IPS-20b (cell line): ENCODE measurements around the gene DDX3X.

Experiments
- H3K27ac ChIP-seq: one replicate; pipeline ENCODE4 v1.5.1; 2013; ENCODE audit warnings: low read length
- H3K27me3 ChIP-seq: 2 replicates; pipeline ENCODE4 v1.6.1; 2013; ENCODE audit warnings: mild to moderate bottlenecking, low read length, inconsistent platforms; ENCODE audit not compliant: insufficient read depth
- H3K36me3 ChIP-seq: 2 replicates; pipeline ENCODE4 v1.6.1; 2013; ENCODE audit warnings: low read depth, mild to moderate bottlenecking, inconsistent platforms, low read length, moderate library complexity; ENCODE audit not compliant: insufficient read depth
- H3K4me1 ChIP-seq: 2 replicates; pipeline ENCODE4 v1.6.1; 2013; ENCODE audit warnings: mild to moderate bottlenecking, control low read depth, inconsistent platforms, low read length, moderate library complexity; ENCODE audit not compliant: insufficient read depth
- H3K4me3 ChIP-seq: 2 replicates; pipeline ENCODE4 v1.5.1; 2013; ENCODE audit warnings: mild to moderate bottlenecking, low read length, inconsistent platforms
- H3K9ac ChIP-seq: 2 replicates; pipeline ENCODE4 v1.6.1; 2013; ENCODE audit warnings: low read depth, mild to moderate bottlenecking, inconsistent platforms, low read length, moderate library complexity
- H3K9me3 ChIP-seq: 2 replicates; pipeline ENCODE4 v1.6.1; 2013; ENCODE audit warnings: mild to moderate bottlenecking, low read depth, low read length, inconsistent platforms; ENCODE audit not compliant: insufficient read depth

Gene DDX3X

GRCh38 chrX:41329101-41329500, 4.9 kb upstream of the DDX3X start:
- no peaks in the 10 kb centered on the region for H3K9me3 ChIP-seq
- H3K27ac ChIP-seq = no peak overlapping the region
- peaks cover 5% of the 10 kb centered on the region; the same call in 1 of the 2 replicates for H3K27me3 ChIP-seq

DNA sequence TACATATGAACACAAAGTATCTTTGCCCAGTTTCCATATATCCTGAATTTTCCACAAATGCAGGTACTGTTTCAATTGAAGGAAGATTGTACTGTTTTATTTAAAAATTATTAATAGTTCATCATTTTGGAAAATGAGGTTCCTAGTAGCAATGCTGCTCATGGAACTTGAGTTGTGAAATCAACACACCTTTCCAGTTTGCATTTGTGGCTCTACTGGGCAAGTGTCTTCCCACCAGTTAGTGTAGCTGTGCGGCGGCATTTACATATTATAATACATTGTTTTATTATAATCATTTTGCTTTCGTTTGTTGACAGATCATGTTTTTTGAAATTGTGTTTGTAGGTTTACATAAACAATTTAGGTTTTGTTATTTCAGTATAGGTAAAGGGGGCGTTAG, 2.0 kb upstream of the DDX3X start:
- Histone ChIP-seq H3K27me3 (peaks cover 5% of the 10 kb centered on the region; the same call in 1 of the 2 replicates), H3K9me3 (no peaks in the 10 kb centered on the region), H3K9ac (peak overlapping the region; percentile 83; the same call in 1 of the 2 replicates), H3K4me1 (peaks cover 13% of the 10 kb centered on the region; the same call in 1 of the 2 replicates), H3K36me3 (peaks cover 11% of the 10 kb centered on the region; the same call in 1 of the 2 replicates), H3K27ac (no peak overlapping the region), H3K4me3 (peak overlapping the region; percentile 70)

More at GRCh38 chrX:41329101-41329500, 4.9 kb upstream of the DDX3X start:
- H3K9ac ChIP-seq = no peak overlapping the region
- no peaks in the 10 kb centered on the region for H3K36me3 ChIP-seq
- H3K4me1 ChIP-seq = peaks cover 13% of the 10 kb centered on the region; the same call in 1 of the 2 replicates
- no peak overlapping the region for H3K4me3 ChIP-seq

DNA sequence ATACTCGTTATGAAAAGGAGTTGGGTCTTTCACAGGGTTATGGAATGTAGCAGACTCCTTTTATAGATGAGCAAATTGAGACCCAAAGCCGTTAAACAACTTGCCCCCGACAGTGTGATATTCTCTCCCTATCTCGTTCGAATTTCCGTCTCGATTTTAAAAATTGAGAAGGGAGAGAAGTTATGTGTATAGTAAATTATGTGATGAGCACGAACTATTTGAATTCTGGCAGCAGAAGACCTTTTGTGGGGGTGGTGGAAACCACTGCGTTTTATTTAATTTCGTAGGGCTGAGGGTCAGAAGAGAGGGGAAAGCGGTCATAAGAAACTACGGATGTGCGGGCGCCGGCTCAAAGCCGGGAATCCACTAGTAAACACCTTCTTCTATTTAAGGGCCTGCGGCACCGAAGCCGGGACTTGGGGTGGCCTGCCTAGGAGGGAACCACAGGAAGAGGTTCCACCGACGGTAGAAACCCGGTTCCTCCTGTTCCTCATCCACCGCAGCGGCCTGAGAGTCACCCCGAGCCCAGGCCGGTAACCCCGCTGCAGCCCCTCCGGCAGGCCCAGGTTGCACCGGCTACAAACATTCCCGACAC, 1.5 kb upstream of the DDX3X start:
- H3K27ac ChIP-seq = peak overlapping the region; percentile 28

GRCh38 chrX:41333003-41333743, 789 bp upstream of the DDX3X start:
- Histone ChIP-seq H3K9ac (peak overlapping the region; percentile 100), H3K27ac (peak overlapping the region; percentile 98), H3K9me3 (no peaks in the 10 kb centered on the region), H3K4me1 (peaks cover 13% of the 10 kb centered on the region; the same call in 1 of the 2 replicates), H3K4me3 (peak overlapping the region; percentile 95), H3K36me3 (peaks cover 23% of the 10 kb centered on the region), H3K27me3 (peaks cover 5% of the 10 kb centered on the region; the same call in 1 of the 2 replicates)

More for the DNA sequence above, 1.5 kb upstream of the DDX3X start:
- H3K4me3 ChIP-seq = peak overlapping the region; percentile 70
- peaks cover 13% of the 10 kb centered on the region; the same call in 1 of the 2 replicates for H3K4me1 ChIP-seq
- peaks cover 16% of the 10 kb centered on the region; the same call in 1 of the 2 replicates for H3K36me3 ChIP-seq
- no peaks in the 10 kb centered on the region for H3K9me3 ChIP-seq
- H3K9ac ChIP-seq = peak overlapping the region; percentile 83
- peaks cover 5% of the 10 kb centered on the region; the same call in 1 of the 2 replicates for H3K27me3 ChIP-seq

GRCh38 chrX:41334363-41335197, 618 bp downstream of the DDX3X start:
- peak overlapping the region; percentile 98 for H3K27ac ChIP-seq
- peak overlapping the region; percentile 95 for H3K4me3 ChIP-seq
- peaks cover 13% of the 10 kb centered on the region; the same call in 1 of the 2 replicates for H3K4me1 ChIP-seq
- peaks cover 37% of the 10 kb centered on the region for H3K36me3 ChIP-seq
- H3K9ac ChIP-seq = peak overlapping the region; percentile 100
- H3K27me3 ChIP-seq = peaks cover 5% of the 10 kb centered on the region; the same call in 1 of the 2 replicates
- H3K9me3 ChIP-seq = no peaks in the 10 kb centered on the region

GRCh38 chrX:41335198-41335957, 1.4 kb downstream of the DDX3X start:
- peaks cover 45% of the 10 kb centered on the region for H3K36me3 ChIP-seq
- peak overlapping the region; percentile 95 for H3K4me3 ChIP-seq
- no peak overlapping the region for H3K27ac ChIP-seq
- no peaks in the 10 kb centered on the region for H3K9me3 ChIP-seq
- peaks cover 5% of the 10 kb centered on the region; the same call in 1 of the 2 replicates for H3K27me3 ChIP-seq
- peak overlapping the region; percentile 100 for H3K9ac ChIP-seq
- peaks cover 10% of the 10 kb centered on the region; the same call in 1 of the 2 replicates for H3K4me1 ChIP-seq

- Histone ChIP-seq H3K9me3 (no peaks in the 10 kb centered on the region), H3K27ac (no peak overlapping the region), H3K4me1 (peaks cover 10% of the 10 kb centered on the region; the same call in 1 of the 2 replicates), H3K27me3 (peaks cover 5% of the 10 kb centered on the region; the same call in 1 of the 2 replicates), H3K36me3 (peaks cover 50% of the 10 kb centered on the region), H3K9ac (peak overlapping the region; percentile 100), H3K4me3 (peak overlapping the region; percentile 95)
Measured at GRCh38 chrX:41335958-41336331, 2.0 kb downstream of the DDX3X start.

- Histone ChIP-seq H3K4me1 (peaks cover 6% of the 10 kb centered on the region; the same call in 1 of the 2 replicates), H3K9me3 (no peaks in the 10 kb centered on the region), H3K36me3 (peaks cover 55% of the 10 kb centered on the region), H3K4me3 (peak overlapping the region; percentile 95), H3K27ac (no peak overlapping the region), H3K9ac (peak overlapping the region; percentile 100; the same call in 1 of the 2 replicates), H3K27me3 (peaks cover 4% of the 10 kb centered on the region; the same call in 1 of the 2 replicates)
Measured at GRCh38 chrX:41336447-41336846, 2.5 kb downstream of the DDX3X start.

- Histone ChIP-seq H3K4me1 (no peaks in the 10 kb centered on the region), H3K9ac (peak overlapping the region; percentile 100; the same call in 1 of the 2 replicates), H3K27me3 (no peaks in the 10 kb centered on the region; the same call in 1 of the 2 replicates), H3K9me3 (no peaks in the 10 kb centered on the region), H3K4me3 (peak overlapping the region; percentile 95), H3K36me3 (peaks cover 62% of the 10 kb centered on the region), H3K27ac (no peak overlapping the region)
Measured at GRCh38 chrX:41337140-41337539, 3.2 kb downstream of the DDX3X start.

DNA sequence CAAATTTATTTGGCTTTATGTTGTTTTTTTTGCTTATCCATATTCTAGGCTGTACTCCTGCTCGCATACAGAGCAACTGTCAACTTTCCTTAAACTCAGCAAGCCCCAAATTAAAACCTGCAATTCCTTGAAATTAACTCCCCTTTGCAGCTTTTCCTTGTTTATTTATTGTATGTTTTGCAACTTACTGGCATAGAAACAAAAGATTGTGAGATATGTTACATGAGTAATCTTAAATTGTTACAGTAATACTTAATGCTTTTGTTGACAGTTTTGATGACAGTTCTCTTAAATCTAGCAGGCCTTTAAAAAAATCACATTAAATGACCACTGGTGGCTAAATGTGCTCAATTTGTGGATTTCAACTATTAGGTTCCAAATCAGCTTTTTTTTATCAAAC, 4.5 kb downstream of the DDX3X start:
- Histone ChIP-seq H3K4me3 (0 out of 2 replicates have a peak overlapping the region, but pooled peaks have one; percentile 95), H3K4me1 (no peaks in the 10 kb centered on the region), H3K27me3 (no peaks in the 10 kb centered on the region), H3K27ac (no peak overlapping the region), H3K9me3 (no peaks in the 10 kb centered on the region), H3K9ac (no peak overlapping the region), H3K36me3 (peaks cover 75% of the 10 kb centered on the region)
